Measurements from ENCODE around the gene RAE1.

Gene RAE1

DNA sequence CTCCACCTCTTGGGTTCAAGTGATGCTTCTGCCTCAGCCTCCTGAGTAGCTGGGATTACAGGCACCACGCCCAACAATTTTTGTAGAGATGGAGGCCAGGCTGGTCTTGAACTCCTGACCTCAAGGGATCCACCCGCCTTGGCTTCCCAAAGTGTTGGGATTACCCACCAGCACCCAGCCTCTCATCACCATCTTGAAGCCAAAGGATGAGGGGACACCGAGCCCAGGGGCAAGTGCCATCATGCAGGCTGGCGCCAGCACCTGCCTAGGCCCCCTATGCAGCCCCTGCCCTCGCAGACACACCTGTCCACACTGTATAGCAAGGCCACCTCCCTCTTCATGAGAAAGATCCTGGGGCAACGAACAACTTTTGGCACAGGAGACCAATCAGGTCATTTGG, 34.9 kb downstream of the RAE1 start:
- no peak overlapping the region for H3K9ac ChIP-seq
- H3K4me1 ChIP-seq, result peaks cover 35% of the 10 kb centered on the region

DNA sequence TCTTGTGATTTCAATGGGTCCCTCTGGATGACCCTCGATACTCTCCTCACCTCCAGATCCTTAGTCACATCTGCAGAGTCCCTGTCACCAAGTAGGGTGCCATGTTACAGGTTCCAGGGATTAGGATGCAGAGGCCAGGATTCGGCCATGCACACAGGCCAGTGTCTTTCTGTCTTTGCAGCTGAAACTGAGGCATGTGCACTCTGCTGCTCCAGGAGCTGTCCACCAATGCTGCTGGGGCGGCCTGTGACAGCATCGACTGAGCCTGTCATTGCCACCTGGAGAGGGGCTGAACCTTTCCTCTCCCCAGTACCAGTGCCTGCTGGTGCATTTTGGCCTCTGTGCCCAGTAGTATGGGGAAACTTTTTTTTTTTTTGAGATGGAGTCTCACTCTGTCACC, 35.7 kb downstream of the RAE1 start:
- no peak overlapping the region for H3K4me3 ChIP-seq
- no peaks in the 10 kb centered on the region for H3K9me3 ChIP-seq
- peaks cover 30% of the 10 kb centered on the region; the same call in 1 of the 2 replicates for H3K36me3 ChIP-seq
- H3K9ac ChIP-seq, result no peak overlapping the region
- peaks cover 35% of the 10 kb centered on the region for H3K4me1 ChIP-seq
- no peak overlapping the region for H3K4me2 ChIP-seq
- TF ChIP-seq Cebpa-rat (IDR thresholded peaks at IDR 0.05), result no peak
- H3K27me3 ChIP-seq, result no peaks in the 10 kb centered on the region
- no peak overlapping the region for H3K27ac ChIP-seq
- no peaks in the 10 kb centered on the region for H4K20me1 ChIP-seq

More for the DNA sequence above, 34.9 kb downstream of the RAE1 start:
- no peak overlapping the region for H3K4me2 ChIP-seq
- H3K4me3 ChIP-seq, result no peak overlapping the region
- no peaks in the 10 kb centered on the region for H3K9me3 ChIP-seq
- no peak for TF ChIP-seq Cebpa-rat (IDR thresholded peaks at IDR 0.05)
- H3K27me3 ChIP-seq, result no peaks in the 10 kb centered on the region
- no peak overlapping the region for H3K27ac ChIP-seq
- 0 out of 2 replicates have a peak, but pooled peaks cover 7% of the 10 kb centered on the region for H4K20me1 ChIP-seq
- peaks cover 30% of the 10 kb centered on the region; the same call in 1 of the 2 replicates for H3K36me3 ChIP-seq

DNA sequence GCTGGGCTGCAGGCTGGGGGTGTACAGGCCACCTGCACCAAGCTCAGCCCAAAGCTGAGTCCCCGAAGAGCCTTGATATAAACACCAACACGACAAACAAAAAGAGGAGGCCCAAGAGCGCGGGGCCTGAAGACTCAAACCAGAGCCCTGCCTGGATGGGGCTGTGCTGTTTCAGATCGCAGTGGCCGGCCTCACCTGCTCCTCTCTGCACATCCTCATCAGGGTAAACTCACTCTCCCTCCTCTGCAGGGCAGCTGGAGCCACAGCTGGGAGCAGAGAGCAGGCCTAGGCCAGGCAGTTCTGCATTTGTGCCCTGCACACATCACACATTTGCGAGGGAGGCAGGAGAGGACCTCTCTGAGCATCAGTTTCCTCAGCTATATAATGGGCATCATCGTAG, 36.4 kb downstream of the RAE1 start:
- Histone ChIP-seq H3K4me2 (no peak overlapping the region), H3K4me1 (peaks cover 35% of the 10 kb centered on the region), H3K4me3 (no peak overlapping the region), H3K36me3 (peaks cover 30% of the 10 kb centered on the region; the same call in 1 of the 2 replicates), H4K20me1 (peaks cover 5% of the 10 kb centered on the region), H3K9me3 (no peaks in the 10 kb centered on the region), H3K27me3 (no peaks in the 10 kb centered on the region), H3K27ac (no peak overlapping the region), H3K9ac (no peak overlapping the region)
- no peak for TF ChIP-seq Cebpa-rat (IDR thresholded peaks at IDR 0.05)

DNA sequence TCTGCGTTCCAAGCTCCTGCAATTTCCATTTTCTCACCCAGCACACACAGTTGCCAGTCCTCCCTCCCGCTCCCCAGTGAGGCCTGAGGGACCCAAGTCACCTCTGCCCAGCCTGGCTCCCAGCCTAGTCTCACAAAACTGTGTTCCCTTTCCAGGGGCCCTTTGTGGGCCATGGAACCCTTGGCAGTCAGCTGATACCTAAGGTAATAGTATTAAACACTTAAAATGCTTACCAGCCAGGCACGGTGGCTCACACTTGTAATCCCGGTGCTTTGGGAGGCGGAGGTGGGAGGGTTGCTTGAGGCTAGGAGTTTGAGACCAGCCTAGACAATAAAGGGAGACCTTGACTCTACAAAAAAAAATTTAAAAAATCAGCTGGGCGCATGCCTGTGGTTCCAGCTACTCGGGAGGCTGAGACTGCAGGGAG, 36.9 kb downstream of the RAE1 start:
- no peaks in the 10 kb centered on the region for H3K9me3 ChIP-seq
- H3K4me1 ChIP-seq, result peaks cover 38% of the 10 kb centered on the region
- peaks cover 30% of the 10 kb centered on the region for H3K36me3 ChIP-seq
- H3K27ac ChIP-seq, result no peak overlapping the region
- no peaks in the 10 kb centered on the region for H3K27me3 ChIP-seq
- H3K9ac ChIP-seq, result no peak overlapping the region
- H3K4me2 ChIP-seq, result no peak overlapping the region
- peaks cover 10% of the 10 kb centered on the region for H4K20me1 ChIP-seq
- TF ChIP-seq Cebpa-rat (IDR thresholded peaks at IDR 0.05), result no peak
- H3K4me3 ChIP-seq, result no peak overlapping the region

DNA sequence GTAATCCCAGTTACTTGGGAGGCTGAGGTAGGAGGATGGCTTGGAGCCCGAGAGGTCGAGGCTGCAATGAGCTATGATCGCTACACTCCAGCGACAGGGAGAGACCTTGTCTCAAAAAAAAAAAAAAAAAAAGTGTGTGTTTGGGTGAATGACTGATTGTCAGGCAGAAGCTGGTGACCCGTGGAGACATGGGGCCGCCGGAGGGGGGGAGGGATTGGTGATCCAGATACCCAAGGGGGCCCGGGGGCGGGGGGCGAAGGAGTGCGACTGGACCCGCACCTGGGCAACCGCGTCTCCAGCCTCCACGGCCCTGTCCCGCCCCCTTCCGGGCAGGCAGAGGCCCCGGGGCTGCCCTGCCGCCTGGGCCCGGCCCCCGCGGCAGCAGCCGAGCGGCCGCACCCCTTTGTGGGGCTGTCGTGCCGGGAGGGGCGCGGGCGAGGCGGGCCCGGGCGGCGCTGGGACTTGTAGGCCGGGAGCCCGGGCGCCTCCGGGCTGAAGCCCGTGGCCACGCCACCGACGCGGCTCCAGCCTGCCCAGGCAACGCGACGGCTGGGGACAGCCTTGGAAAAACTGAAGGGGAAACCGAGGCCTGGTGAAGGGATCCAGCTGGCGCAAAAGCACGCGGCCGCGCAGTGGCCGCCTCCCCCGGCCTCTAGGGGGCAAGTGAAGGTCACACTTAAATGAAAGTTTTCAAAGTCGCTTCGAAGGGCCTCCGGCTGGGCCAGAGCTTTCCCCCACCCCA, 38.1 kb downstream of the RAE1 start:
- no peaks in the 10 kb centered on the region for H3K27me3 ChIP-seq
- H3K9me3 ChIP-seq, result no peaks in the 10 kb centered on the region
- peak overlapping the region; percentile 95 for H3K4me2 ChIP-seq
- H3K4me1 ChIP-seq, result peaks cover 49% of the 10 kb centered on the region
- peaks cover 22% of the 10 kb centered on the region for H4K20me1 ChIP-seq
- peak overlapping the region; percentile 94 for H3K27ac ChIP-seq
- H3K36me3 ChIP-seq, result peaks cover 37% of the 10 kb centered on the region
- peak overlapping the region; percentile 85 for H3K9ac ChIP-seq
- no peak for TF ChIP-seq Cebpa-rat (IDR thresholded peaks at IDR 0.05)
- H3K4me3 ChIP-seq, result peak overlapping the region; percentile 97

DNA sequence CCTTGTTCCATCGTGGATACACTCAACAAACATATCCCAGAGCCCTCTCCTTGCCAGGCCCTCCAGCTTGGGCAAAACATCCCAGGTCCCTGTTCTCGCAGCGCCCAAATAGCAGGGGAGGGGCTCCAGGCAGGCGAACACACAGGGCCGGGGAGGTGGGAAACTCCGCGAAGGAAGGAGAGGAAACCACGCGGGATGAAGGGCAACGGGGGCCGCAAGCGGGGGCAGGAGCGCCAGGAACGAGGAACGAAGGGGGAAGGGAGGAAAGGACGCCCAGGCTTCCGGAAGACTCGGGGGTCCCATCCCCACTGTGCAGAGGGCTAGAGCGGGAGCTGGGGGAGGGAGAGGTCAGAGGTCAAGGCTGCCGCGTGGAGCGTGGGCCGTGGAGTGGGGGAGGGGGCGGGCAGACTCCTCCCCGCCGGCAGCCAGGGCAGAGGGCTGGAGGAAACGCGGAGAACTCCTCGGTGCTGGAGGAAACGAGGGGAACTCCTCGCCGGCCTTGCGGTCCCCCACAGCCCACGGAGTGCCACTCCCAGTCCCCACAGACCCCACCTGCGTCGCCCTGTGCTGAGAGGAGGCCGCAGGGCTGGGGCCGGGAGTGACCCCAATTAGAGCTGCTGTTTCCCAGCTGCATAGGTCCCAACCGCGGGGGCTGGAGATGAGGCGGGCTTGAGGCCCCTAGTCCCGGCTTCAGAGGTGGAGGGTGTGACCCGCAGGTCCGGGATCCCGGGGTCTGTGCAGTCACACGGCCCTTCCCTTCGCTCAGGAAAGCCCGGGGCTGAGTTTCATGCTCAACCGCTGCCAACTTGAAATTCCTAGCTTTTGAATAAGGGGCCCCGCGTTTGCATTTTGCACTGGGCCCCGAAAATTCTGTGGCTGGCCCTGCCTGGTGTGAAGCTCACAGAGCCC, 38.9 kb downstream of the RAE1 start:
- Histone ChIP-seq H3K4me3 (peak overlapping the region; percentile 97), H3K9ac (peak overlapping the region; percentile 85), H3K27ac (peak overlapping the region; percentile 94), H3K9me3 (no peaks in the 10 kb centered on the region), H3K4me1 (peaks cover 57% of the 10 kb centered on the region), H3K36me3 (peaks cover 37% of the 10 kb centered on the region), H3K4me2 (peak overlapping the region; percentile 95), H4K20me1 (peaks cover 30% of the 10 kb centered on the region), H3K27me3 (no peaks in the 10 kb centered on the region)
- TF ChIP-seq Cebpa-rat (IDR thresholded peaks at IDR 0.05), result no peak

DNA sequence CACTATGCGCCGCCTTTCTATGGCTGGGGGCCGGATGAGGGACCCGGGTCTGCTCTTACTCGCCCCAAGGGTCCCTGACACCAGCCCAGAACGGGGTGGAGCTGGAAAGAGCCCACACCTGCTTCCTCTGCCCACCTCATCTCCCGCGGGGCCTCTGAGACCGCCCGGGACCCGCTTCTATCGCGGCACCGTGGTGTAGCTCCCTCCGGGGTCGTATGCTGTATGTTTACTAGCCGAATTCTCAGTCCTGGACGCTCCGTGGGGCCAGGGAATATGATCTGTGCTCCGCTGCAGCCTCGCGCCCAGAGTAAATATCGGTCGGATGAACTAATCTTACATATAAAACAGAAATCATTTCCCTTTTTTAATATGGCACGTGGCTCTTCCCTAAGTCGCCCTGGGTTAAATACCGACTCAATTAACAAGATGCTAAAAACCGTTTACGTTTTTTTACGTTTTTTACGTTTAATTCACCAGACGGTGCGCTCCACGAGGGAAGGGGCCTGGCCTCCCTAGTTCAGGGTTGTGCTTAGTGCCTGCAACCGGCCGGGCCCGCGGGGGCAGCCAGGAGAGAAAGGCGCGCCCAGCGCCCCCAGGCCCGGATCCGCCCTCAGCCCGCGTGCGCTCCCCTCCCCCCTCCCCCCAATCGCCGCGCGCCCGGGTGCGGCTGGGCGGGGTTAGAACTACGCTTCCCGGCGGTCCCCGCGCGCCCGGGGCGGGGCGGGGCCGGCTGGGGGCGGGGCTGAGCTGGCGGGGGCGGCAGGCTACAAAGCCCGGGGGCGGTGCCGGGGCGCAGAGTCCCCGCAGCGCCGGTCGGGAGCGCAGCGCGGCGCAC, 39.8 kb downstream of the RAE1 start, which contains the start of gene RBM38:
TSS of gene RBM38 (plus strand) at position 793 of the 835 bp plus-strand sequence. CDS start 186 bp downstream, outside the sequence.
- Histone ChIP-seq H4K20me1 (peaks cover 39% of the 10 kb centered on the region), H3K4me1 (peaks cover 66% of the 10 kb centered on the region), H3K4me2 (peak within 1 kb of the TSS; percentile 99), H3K27me3 (no peaks in the 10 kb centered on the region), H3K9ac (peak within 1 kb of the TSS; percentile 97), H3K27ac (peak within 1 kb of the TSS; percentile 96), H3K9me3 (no peaks in the 10 kb centered on the region), H3K36me3 (peaks cover 37% of the 10 kb centered on the region), H3K4me3 (peak within 1 kb of the TSS; percentile 97)
- TF ChIP-seq Cebpa-rat (IDR thresholded peaks at IDR 0.05), result no peak

DNA sequence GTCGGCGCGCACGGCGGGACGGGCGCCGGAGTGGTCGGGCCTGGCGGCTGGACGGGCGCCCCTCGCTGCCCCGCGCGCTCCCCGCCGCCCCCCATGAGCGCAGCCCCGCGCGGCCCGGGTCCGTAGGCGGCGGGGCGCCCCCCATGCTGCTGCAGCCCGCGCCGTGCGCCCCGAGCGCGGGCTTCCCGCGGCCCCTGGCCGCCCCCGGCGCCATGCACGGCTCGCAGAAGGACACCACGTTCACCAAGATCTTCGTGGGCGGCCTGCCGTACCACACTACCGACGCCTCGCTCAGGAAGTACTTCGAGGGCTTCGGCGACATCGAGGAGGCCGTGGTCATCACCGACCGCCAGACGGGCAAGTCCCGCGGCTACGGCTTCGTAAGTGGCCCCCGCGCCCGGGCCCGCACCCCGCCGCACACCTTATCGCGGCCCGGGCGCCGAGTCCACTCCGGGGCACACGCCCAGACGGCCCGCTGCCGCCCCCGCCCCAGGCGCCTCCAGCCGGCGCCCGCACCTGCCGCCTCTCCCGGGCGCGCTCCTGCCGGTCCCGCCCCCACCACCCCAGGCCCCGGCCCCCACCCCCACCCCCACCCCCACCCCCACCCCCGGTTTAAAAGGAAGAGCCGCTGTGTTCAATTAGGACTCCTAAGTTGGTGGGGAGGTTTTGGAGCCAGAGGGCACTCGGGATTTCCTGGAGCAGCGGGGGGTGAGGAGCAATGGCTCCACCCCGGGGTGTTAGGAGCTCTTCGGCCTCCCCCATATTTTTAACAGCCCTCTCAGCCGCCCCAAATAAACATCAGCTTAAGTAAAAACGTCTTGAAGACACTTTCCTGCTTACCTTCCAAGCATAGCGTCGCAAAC, 40.6 kb downstream of the RAE1 start:
- H3K27ac ChIP-seq, result peak overlapping the region; percentile 96
- H3K36me3 ChIP-seq, result peaks cover 38% of the 10 kb centered on the region
- H4K20me1 ChIP-seq, result peaks cover 48% of the 10 kb centered on the region
- no peak for TF ChIP-seq Cebpa-rat (IDR thresholded peaks at IDR 0.05)
- no peaks in the 10 kb centered on the region for H3K27me3 ChIP-seq
- H3K9ac ChIP-seq, result peak overlapping the region; percentile 97
- H3K4me1 ChIP-seq, result peaks cover 75% of the 10 kb centered on the region
- peak overlapping the region; percentile 99 for H3K4me2 ChIP-seq
- H3K4me3 ChIP-seq, result peak overlapping the region; percentile 97
- H3K9me3 ChIP-seq, result no peaks in the 10 kb centered on the region

Data from BLaER1 (cell line).